CD14-positive monocyte (primary cell): ENCODE data around the gene PERCC1. TPM values are rescaled to one million over a fixed set of nuclear protein-coding genes. Genes with fewer than 3 reads are reported as not detected.
A peak's percentile ranks its signal among the peaks of the same experiment; 100 is the strongest.

Experiments used
- DNase-seq, 3 donors: peaks; one replicate each; pipeline ENCODE4 v3.0.0-alpha.2; 2011 to 2022
- H2AFZ ChIP-seq: 2 replicates; pipeline ENCODE4 v1.6.0; 2012; ENCODE audit warnings: mild to moderate bottlenecking, low read depth, low read length, inconsistent platforms; ENCODE audit not compliant: insufficient read depth, poor library complexity, severe bottlenecking
- H3K27ac ChIP-seq, 2 donors: 1 replicate in 1 of 2; 2 replicates in 1 of 2; pipeline ENCODE4 v1.5.1; 2012 to 2013; ENCODE audit warnings: low read length in 2 of 2, control low read depth in 1 of 2, inconsistent platforms in 1 of 2, low read depth in 1 of 2, mild to moderate bottlenecking in 1 of 2
- H3K27me3 ChIP-seq, 2 donors: one replicate each; pipeline versions ENCODE4 v1.6.0 to v1.6.1; 2011 to 2013; ENCODE audit warnings: low read length in 2 of 2; ENCODE audit not compliant: control insufficient read depth in 2 of 2, insufficient read depth in 2 of 2
- H3K36me3 ChIP-seq, 2 donors: replicated peaks in 1 of 2; 1 replicate in 1 of 2; 2 replicates in 1 of 2; pipeline versions ENCODE4 v1.5.1 to v1.6.1; 2012 to 2013; ENCODE audit warnings: low read length in 2 of 2, control low read depth in 1 of 2, inconsistent platforms in 1 of 2, mild to moderate bottlenecking in 1 of 2; ENCODE audit not compliant: insufficient read depth in 2 of 2, control insufficient read depth in 1 of 2
- H3K4me1 ChIP-seq, 2 donors: 1 replicate in 1 of 2; 2 replicates in 1 of 2; pipeline versions ENCODE4 v1.5.1 to v1.6.1; 2012 to 2013; ENCODE audit warnings: low read length in 2 of 2, control low read depth in 1 of 2, inconsistent platforms in 1 of 2, mild to moderate bottlenecking in 1 of 2, moderate library complexity in 1 of 2; ENCODE audit not compliant: insufficient read depth in 2 of 2, control insufficient read depth in 1 of 2
- H3K4me2 ChIP-seq: replicated peaks from 2 replicates; pipeline ENCODE3; 2012; ENCODE audit warnings: low read length, moderate library complexity, mild to moderate bottlenecking; ENCODE audit not compliant: poor library complexity, severe bottlenecking; ENCODE audit errors: extremely low read depth
- H3K4me3 ChIP-seq, 3 experiments: fragments of 200-600 bp in 1 of 3; sonication (generic) in 1 of 3; replicated peaks in 1 of 3; 1 replicate in 2 of 3; 2 replicates in 1 of 3; pipeline ENCODE4 v1.5.1; 2011 to 2013; ENCODE audit warnings: low read length in 3 of 3, mild to moderate bottlenecking in 3 of 3, control low read depth in 2 of 3, low read depth in 2 of 3, inconsistent platforms in 1 of 3, moderate library complexity in 1 of 3
- H3K79me2 ChIP-seq: 2 replicates; pipeline ENCODE4 v1.6.0; 2012; ENCODE audit warnings: mild to moderate bottlenecking, control low read depth, inconsistent platforms, low read length, moderate library complexity; ENCODE audit not compliant: insufficient read depth
- H3K9ac ChIP-seq: 2 replicates; pipeline ENCODE4 v1.6.0; 2017; ENCODE audit warnings: low read length, mild to moderate bottlenecking; ENCODE audit not compliant: insufficient read depth, poor library complexity, severe bottlenecking
- H3K9me3 ChIP-seq, 2 donors: replicated peaks in 1 of 2; 1 replicate in 1 of 2; 2 replicates in 1 of 2; pipeline versions ENCODE4 v1.5.1 to v1.6.1; 2012 to 2013; ENCODE audit warnings: low read length in 2 of 2, control low read depth in 1 of 2; ENCODE audit not compliant: control insufficient read depth in 1 of 2, insufficient read depth in 1 of 2
- H4K20me1 ChIP-seq: 2 replicates; pipeline ENCODE4 v1.6.0; 2012; ENCODE audit warnings: mild to moderate bottlenecking, low read length, control low read depth, moderate library complexity; ENCODE audit not compliant: insufficient read depth
- H3K27ac Mint-ChIP-seq, 7 donors: one replicate each; pipeline ENCODE4 v1.8.0; 2020; ENCODE audit warnings: mild to moderate bottlenecking in 7 of 7, mixed read lengths in 7 of 7, moderate library complexity in 6 of 7, inconsistent platforms in 2 of 7
- H3K27me3 Mint-ChIP-seq, 3 donors: one replicate each; pipeline ENCODE4 v1.8.0; 2021 to 2022; ENCODE audit warnings: low read depth in 3 of 3, mild to moderate bottlenecking in 3 of 3, mixed read lengths in 3 of 3, moderate library complexity in 3 of 3, inconsistent platforms in 1 of 3
- H3K36me3 Mint-ChIP-seq, 2 donors: one replicate each; pipeline ENCODE4 v1.8.0; 2020; ENCODE audit warnings: mixed read lengths in 2 of 2, inconsistent platforms in 1 of 2, mild to moderate bottlenecking in 1 of 2
- H3K4me1 Mint-ChIP-seq: one replicate; pipeline ENCODE4 v1.8.0; 2020; ENCODE audit warnings: mild to moderate bottlenecking, mixed read lengths
- H3K4me3 Mint-ChIP-seq, 2 donors: one replicate each; pipeline ENCODE4 v1.8.0; 2020; ENCODE audit warnings: mild to moderate bottlenecking in 2 of 2, mixed read lengths in 2 of 2, moderate library complexity in 1 of 2
- H3K9me3 Mint-ChIP-seq, 7 donors: one replicate each; pipeline ENCODE4 v1.8.0; 2020 to 2022; ENCODE audit warnings: mixed read lengths in 7 of 7, mild to moderate bottlenecking in 6 of 7, moderate library complexity in 6 of 7, inconsistent platforms in 2 of 7
- WGBS: methylation state at CpG from one replicate; pipeline ENCODE4 v1.1.5; 2013; ENCODE audit warnings: missing lambda C conversion rate; ENCODE audit not compliant: insufficient coverage; 5-methylcytosine and 5-hydroxymethylcytosine counted together
- intact Hi-C, 2 donors: fragments of 100-400 bp; cut with micrococcal nuclease; formaldehyde crosslinking; loops; one replicate each; pipeline versions ENCODE4 v1.15.0 to v1.15.1; 2023
- polyA plus RNA-seq, 3 donors: library from polyadenylated mRNA; depleted of rRNA in 1 of 3; unstranded in 2 of 3; stranded (reverse) in 1 of 3; fragments of 300-500 nt in 2 of 3; fragments of >200 nt in 1 of 3; fragmentation: Illumina TruSeq in 2 of 3; gene quantifications; 1 replicate in 2 of 3; 2 replicates in 1 of 3; pipeline ENCODE4 v1.2.3, GENCODE V29; 2012 to 2021
- TF ChIP-seq, protein P1 (sequence below): fragments of 200-600 bp; IDR thresholded peaks from one replicate; pipeline ENCODE4 v1.8.0; 2022; ENCODE audit warnings: antibody characterized with exemption, mild to moderate bottlenecking

The PERCC1 gene
- polyA plus RNA-seq, 3 donors, result not detected

DNA sequence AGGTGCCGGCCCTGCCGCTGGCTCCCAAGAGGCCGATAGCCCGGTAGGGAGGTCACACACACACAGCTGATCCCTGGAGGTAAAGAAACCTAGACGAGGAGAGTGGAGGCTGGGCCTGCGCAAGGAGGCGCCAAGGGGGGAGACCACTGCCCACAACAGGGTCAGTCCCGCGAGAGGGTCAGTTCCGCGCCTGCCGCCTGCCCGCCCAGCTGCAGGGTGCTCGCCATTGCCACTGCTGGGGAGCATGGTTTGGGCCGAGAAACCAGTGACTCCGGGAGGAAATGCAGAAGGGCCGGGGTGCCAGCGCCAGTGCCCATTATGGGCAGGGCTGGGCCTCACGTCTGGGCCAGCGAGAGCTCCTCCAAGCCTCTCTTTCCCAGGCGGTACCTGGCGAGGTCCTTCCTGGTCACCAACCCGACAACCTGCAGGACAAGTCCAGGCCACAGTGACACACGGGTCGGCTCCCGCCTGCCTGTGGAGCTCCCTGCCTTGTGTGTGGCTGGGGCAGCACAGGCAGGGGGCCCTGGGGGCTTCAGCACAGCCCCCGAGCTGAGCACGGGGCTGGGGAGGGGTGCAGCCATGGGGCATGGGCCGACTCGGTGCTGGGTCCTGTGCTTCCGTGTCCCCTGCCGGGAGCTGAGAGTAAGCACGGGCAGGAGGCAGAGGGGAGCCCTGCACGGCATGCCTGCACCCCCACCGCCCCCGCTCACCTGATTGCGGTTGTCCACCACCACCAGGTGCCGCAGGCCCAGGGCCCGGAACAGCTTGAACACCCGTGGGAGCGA, 15.6 kb downstream of the PERCC1 start:
- Histone ChIP-seq H4K20me1 (peaks cover 32% of the 10 kb centered on the region), H3K27ac (no peak overlapping the region), H3K9ac (no peak overlapping the region), H2AFZ (no peak overlapping the region), H3K4me1 (no peaks in the 10 kb centered on the region), H3K36me3 (peaks cover 59 to 61% of the 10 kb centered on the region in 2 donors), H3K4me3 (no peak overlapping the region), H3K79me2 (no peaks in the 10 kb centered on the region), H3K27me3 (no peaks in the 10 kb centered on the region), H3K9me3 (no peaks in the 10 kb centered on the region), H3K4me2 (no peak overlapping the region)
- TF ChIP-seq, protein P1, sequence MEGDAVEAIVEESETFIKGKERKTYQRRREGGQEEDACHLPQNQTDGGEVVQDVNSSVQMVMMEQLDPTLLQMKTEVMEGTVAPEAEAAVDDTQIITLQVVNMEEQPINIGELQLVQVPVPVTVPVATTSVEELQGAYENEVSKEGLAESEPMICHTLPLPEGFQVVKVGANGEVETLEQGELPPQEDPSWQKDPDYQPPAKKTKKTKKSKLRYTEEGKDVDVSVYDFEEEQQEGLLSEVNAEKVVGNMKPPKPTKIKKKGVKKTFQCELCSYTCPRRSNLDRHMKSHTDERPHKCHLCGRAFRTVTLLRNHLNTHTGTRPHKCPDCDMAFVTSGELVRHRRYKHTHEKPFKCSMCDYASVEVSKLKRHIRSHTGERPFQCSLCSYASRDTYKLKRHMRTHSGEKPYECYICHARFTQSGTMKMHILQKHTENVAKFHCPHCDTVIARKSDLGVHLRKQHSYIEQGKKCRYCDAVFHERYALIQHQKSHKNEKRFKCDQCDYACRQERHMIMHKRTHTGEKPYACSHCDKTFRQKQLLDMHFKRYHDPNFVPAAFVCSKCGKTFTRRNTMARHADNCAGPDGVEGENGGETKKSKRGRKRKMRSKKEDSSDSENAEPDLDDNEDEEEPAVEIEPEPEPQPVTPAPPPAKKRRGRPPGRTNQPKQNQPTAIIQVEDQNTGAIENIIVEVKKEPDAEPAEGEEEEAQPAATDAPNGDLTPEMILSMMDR, result no peak
- 95% methylated on average over 36 of the region's 41 CpGs for WGBS
- H3K9me3 Mint-ChIP-seq, result no peaks in the 10 kb centered on the region
- no peak overlapping the region for H3K4me3 Mint-ChIP-seq
- peaks cover 0 to 2% (median 0%) of the 10 kb centered on the region in 3 donors for H3K27me3 Mint-ChIP-seq
- H3K4me1 Mint-ChIP-seq, result no peaks in the 10 kb centered on the region
- intact Hi-C loops, result no loop called here
- no peak for DNase-seq
- H3K36me3 Mint-ChIP-seq, result peaks cover 34 to 48% of the 10 kb centered on the region in 2 donors
- H3K27ac Mint-ChIP-seq, result peak overlapping the region in 1 of 7 donors; percentile 46

DNA sequence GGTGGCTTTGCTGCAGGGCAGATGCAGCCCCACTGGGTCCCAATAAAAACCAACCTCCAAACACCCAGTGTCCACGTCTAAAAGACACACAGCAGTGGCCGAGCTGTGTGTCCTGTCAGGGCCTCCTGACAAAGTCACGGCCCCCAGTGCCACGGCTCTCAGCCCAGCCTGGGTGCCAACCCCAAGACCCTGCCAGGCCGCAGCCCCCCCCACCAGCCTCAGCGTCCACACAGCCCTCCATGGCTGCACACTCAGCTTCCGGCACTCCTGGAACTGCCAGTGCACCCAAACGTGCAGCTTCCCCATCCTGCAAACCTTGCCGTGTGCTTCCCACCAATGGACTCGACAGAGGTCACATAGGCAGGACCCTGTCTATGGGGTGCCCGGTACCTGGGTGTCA, 17.1 kb downstream of the PERCC1 start:
- Mint-ChIP-seq H3K4me3 (no peak overlapping the region), H3K27ac (peak overlapping the region in 1 of 7 donors; percentile 37), H3K9me3 (no peaks in the 10 kb centered on the region), H3K4me1 (no peaks in the 10 kb centered on the region), H3K27me3 (peaks cover 0 to 1% (median 0%) of the 10 kb centered on the region in 3 donors), H3K36me3 (peaks cover 44 to 62% of the 10 kb centered on the region in 2 donors)
- Histone ChIP-seq H3K79me2 (no peaks in the 10 kb centered on the region), H3K4me2 (no peak overlapping the region), H3K4me1 (no peaks in the 10 kb centered on the region), H3K9ac (no peak overlapping the region), H3K4me3 (no peak overlapping the region), H3K9me3 (no peaks in the 10 kb centered on the region), H4K20me1 (peaks cover 32% of the 10 kb centered on the region), H3K27me3 (no peaks in the 10 kb centered on the region), H2AFZ (no peak overlapping the region), H3K27ac (no peak overlapping the region), H3K36me3 (peaks cover 74% of the 10 kb centered on the region in 2 donors)
- TF ChIP-seq, protein P1, result no peak
- DNase-seq, result no peak
- intact Hi-C loops, result no loop called here
- 94% methylated on average over 11 of the region's 11 CpGs for WGBS
